Right atrium auricular region (tissue), 2 donors: ENCODE measurements around the gene THOC6. TPM values are rescaled to one million over a fixed set of nuclear protein-coding genes. Genes with fewer than 3 reads are reported as not detected.

ENCODE experiments used
- DNase-seq: peaks from one replicate; pipeline ENCODE4 v3.0.0-alpha.2; 2019; ENCODE audit warnings: low spot score
- H3K27ac ChIP-seq, 2 donors: fragments of 200-600 bp; sonication (generic); 1 replicate in 1 of 2; 2 replicates in 1 of 2; pipeline ENCODE4 v1.5.1; 2016 to 2019
- H3K27me3 ChIP-seq, 2 donors: fragments of 200-600 bp; sonication (generic); one replicate each; pipeline versions ENCODE4 v1.5.1 to v1.6.0; 2017 to 2019
- H3K36me3 ChIP-seq: fragments of 200-600 bp; sonication (generic); one replicate; pipeline ENCODE4 v1.5.1; 2016
- H3K4me1 ChIP-seq, 2 donors: fragments of 200-600 bp; sonication (generic); one replicate each; pipeline versions ENCODE4 v1.5.1 to v1.6.0; 2017 to 2019
- H3K4me3 ChIP-seq, 2 donors: fragments of 200-600 bp; sonication (generic); 1 replicate in 1 of 2; 2 replicates in 1 of 2; pipeline ENCODE4 v1.5.1; 2017 to 2019; ENCODE audit warnings: mild to moderate bottlenecking in 1 of 2, moderate library complexity in 1 of 2
- H3K9me3 ChIP-seq, 2 donors: fragments of 200-600 bp; sonication (generic); one replicate each; pipeline ENCODE4 v1.5.1; 2019
- CTCF ChIP-seq, 2 donors: fragments of 200-600 bp; sonication (generic); IDR thresholded peaks; one replicate each; pipeline ENCODE4 v1.5.1; 2019; ENCODE audit warnings: antibody characterized with exemption in 2 of 2
- total RNA-seq, 2 donors: library from RNA; depleted of rRNA; stranded (reverse); fragments of >200 nt; gene quantifications; one replicate each; pipeline ENCODE4 v1.1.0, GENCODE V29; 2016

THOC6 gene
- total RNA-seq, 2 donors from 2014 or later, result 7.4 to 12.6 TPM

- no peak for TF ChIP-seq CTCF (IDR thresholded peaks at IDR 0.05)
- Histone ChIP-seq H3K4me3 (no peak overlapping the region), H3K27me3 (peaks cover 8 to 16% of the 10 kb centered on the region in 2 donors), H3K27ac (no peak overlapping the region), H3K4me1 (peaks cover 0 to 5% of the 10 kb centered on the region in 2 donors), H3K36me3 (no peaks in the 10 kb centered on the region), H3K9me3 (no peaks in the 10 kb centered on the region)
- no peak for DNase-seq
Observed at GRCh38 chr16:3008690-3009037, 15.2 kb upstream of the THOC6 start.

DNA sequence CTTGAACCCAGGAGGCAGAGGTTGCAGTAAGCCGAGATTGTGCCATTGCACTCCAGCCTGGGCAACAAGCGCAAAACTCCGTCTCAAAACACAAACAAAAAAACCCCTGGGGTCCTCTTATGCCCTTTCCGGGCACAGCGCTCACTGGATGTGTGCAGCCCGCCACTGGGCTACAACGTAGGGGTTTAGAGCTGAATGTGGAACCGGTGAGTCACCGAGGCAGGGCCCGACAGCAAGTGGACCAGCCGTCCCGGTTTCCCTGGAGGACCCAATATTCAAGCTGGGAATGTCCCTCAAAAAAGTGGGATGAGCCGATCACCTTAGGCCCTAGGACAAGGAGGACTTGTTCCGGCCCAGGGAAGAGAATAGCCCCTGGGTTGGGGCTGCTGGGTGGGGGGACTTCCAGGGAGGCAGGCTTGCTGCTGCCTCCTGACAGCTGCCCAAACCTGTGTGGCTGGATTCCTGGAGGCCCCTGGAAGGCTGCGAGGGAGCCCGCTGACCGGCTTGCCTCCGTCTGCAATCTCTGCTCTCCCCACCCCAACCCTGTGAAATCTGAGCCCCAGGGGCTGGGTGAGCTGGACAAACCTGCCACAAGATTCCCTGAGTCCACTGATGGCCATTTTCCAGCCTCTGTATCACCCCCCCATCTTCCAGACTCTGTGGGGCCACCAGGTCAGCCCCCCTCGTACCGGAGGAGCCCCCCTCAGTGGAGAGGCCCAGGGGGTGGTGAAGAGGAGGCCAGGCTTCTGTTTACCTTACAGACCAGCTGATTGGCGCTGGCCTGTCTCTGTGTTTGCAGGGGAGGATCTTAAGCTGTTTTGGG is 14.1 kb upstream of the THOC6 start:
- peaks cover 8 to 16% of the 10 kb centered on the region in 2 donors for H3K27me3 ChIP-seq

GRCh38 chr16:3010510-3010909 is 13.3 kb upstream of the THOC6 start:
- Histone ChIP-seq H3K4me1 (no peaks in the 10 kb centered on the region), H3K4me3 (no peak overlapping the region), H3K9me3 (no peaks in the 10 kb centered on the region), H3K27ac (no peak overlapping the region), H3K36me3 (no peaks in the 10 kb centered on the region), H3K27me3 (peaks cover 8 to 16% of the 10 kb centered on the region in 2 donors)
- no peak for TF ChIP-seq CTCF (IDR thresholded peaks at IDR 0.05)
- DNase-seq, result no peak

More for the DNA sequence above, 14.1 kb upstream of the THOC6 start:
- H3K4me3 ChIP-seq, result no peak overlapping the region
- peaks cover 0 to 3% of the 10 kb centered on the region in 2 donors for H3K4me1 ChIP-seq
- no peak overlapping the region for H3K27ac ChIP-seq
- no peaks in the 10 kb centered on the region for H3K36me3 ChIP-seq
- H3K9me3 ChIP-seq, result no peaks in the 10 kb centered on the region
- DNase-seq, result no peak
- no peak for TF ChIP-seq CTCF (IDR thresholded peaks at IDR 0.05)

GRCh38 chr16:3012246-3012645 is 11.6 kb upstream of the THOC6 start:
- Histone ChIP-seq H3K27me3 (peaks cover 8 to 9% of the 10 kb centered on the region in 2 donors), H3K4me3 (no peak overlapping the region), H3K27ac (no peak overlapping the region), H3K4me1 (no peaks in the 10 kb centered on the region), H3K9me3 (no peaks in the 10 kb centered on the region), H3K36me3 (no peaks in the 10 kb centered on the region)
- TF ChIP-seq CTCF (IDR thresholded peaks at IDR 0.05), result no peak
- no peak for DNase-seq

DNA sequence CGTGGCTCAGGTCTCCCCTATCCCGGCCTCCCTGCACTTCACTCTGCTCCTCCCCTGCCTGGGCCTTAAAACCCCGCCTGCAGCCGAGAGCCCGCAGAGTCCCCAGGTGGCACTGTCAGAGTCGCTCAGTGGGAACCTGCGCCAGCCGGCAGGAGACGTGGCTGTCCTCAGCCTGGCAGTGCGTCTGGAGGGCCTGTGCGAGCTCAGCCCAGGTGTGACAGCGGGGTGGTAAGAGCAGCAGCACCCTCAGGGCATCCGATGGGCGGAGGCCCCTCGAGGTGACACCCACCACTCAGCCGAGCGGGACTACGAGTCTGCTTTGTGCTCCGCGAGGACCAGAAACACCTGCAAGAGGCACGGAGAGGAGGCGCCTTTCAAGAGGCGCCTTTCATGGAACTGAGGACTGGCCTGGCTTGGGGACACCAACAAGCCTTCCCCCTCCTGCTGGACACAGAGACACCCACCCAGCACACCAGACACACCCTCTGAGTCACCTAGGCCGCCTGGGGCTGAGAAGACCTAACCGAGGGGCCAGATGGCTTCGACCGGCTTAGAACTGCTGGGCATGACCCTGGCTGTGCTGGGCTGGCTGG is 10.9 kb upstream of the THOC6 start, which contains the start of gene CLDN9:
TSS of gene CLDN9 (plus strand) at position 96 of the 593 bp plus-strand sequence. CDS start at position 536, 440 bp downstream.
- Histone ChIP-seq H3K36me3 (no peaks in the 10 kb centered on the region), H3K4me3 (no peak within 1 kb of the TSS), H3K27me3 (peaks cover 9 to 13% of the 10 kb centered on the region in 2 donors), H3K9me3 (no peaks in the 10 kb centered on the region), H3K27ac (no peak within 1 kb of the TSS), H3K4me1 (peaks cover 0 to 3% of the 10 kb centered on the region in 2 donors)
- TF ChIP-seq CTCF (IDR thresholded peaks at IDR 0.05), result no peak
- DNase-seq, result no peak
